Activated CD8-positive, alpha-beta memory T cell treated with anti-CD3 and anti-CD28 coated beads for 24 hours (primary cell): Measurements from ENCODE around the gene ATP6V1B1.

Source experiments
- DNase-seq: peaks from one replicate; pipeline ENCODE4 v3.0.0-alpha.2; 2020

Gene ATP6V1B1

GRCh38 chr2:70935468-70936164 is at the start of gene ATP6V1B1:
Gene ATP6V1B1, plus strand, starts transcription at chr2:70935900. Its CDS starts 55 bp downstream, at chr2:70935955.
- peak; percentile 45 for DNase-seq

- DNase-seq = no peak
Observed at GRCh38 chr2:70886541-70886987, 49.1 kb upstream of the ATP6V1B1 start.

GRCh38 chr2:70887208-70887549 is 48.5 kb upstream of the ATP6V1B1 start:
- no peak for DNase-seq

- no peak for DNase-seq
Observed at GRCh38 chr2:70887550-70888246, 48.0 kb upstream of the ATP6V1B1 start.

GRCh38 chr2:70888366-70888922 is 47.3 kb upstream of the ATP6V1B1 start:
- DNase-seq = no peak

GRCh38 chr2:70888923-70889715 is 46.6 kb upstream of the ATP6V1B1 start:
- DNase-seq = no peak

GRCh38 chr2:70889716-70890037 is 46.0 kb upstream of the ATP6V1B1 start:
- DNase-seq = no peak

GRCh38 chr2:70890469-70891065 is 45.1 kb upstream of the ATP6V1B1 start:
- no peak for DNase-seq

- DNase-seq = no peak
Observed at GRCh38 chr2:70891572-70892357, 43.9 kb upstream of the ATP6V1B1 start.

GRCh38 chr2:70892750-70893149 is 43.0 kb upstream of the ATP6V1B1 start:
- no peak for DNase-seq

GRCh38 chr2:70893186-70893585 is 42.5 kb upstream of the ATP6V1B1 start:
- no peak for DNase-seq

GRCh38 chr2:70894765-70895164 is 40.9 kb upstream of the ATP6V1B1 start:
- DNase-seq = no peak

- DNase-seq = no peak
Observed at GRCh38 chr2:70895249-70895648, 40.5 kb upstream of the ATP6V1B1 start.

GRCh38 chr2:70895998-70896764 is 39.5 kb upstream of the ATP6V1B1 start:
- no peak for DNase-seq

- DNase-seq = no peak
Observed at GRCh38 chr2:70896765-70897202, 38.9 kb upstream of the ATP6V1B1 start.

GRCh38 chr2:70897203-70897976 is 38.3 kb upstream of the ATP6V1B1 start:
- no peak for DNase-seq

GRCh38 chr2:70897977-70898226 is 37.8 kb upstream of the ATP6V1B1 start:
- DNase-seq = no peak

GRCh38 chr2:70898363-70899240 is 37.1 kb upstream of the ATP6V1B1 start:
- no peak for DNase-seq

- DNase-seq = no peak
Observed at GRCh38 chr2:70901227-70902066, 34.3 kb upstream of the ATP6V1B1 start.
